HEK293 (cell line): ENCODE measurements around the gene GPC2.

Experiments
- CTCF ChIA-PET: fragments of 350-600 bp; formaldehyde crosslinking; extraction: SDS; loops from one replicate; lab custom pipeline; 2021; ENCODE audit warnings: antibody characterized with exemption; lab: Yijun Ruan, JAX
- POLR2A ChIA-PET: fragments of 300-600 bp; formaldehyde crosslinking; extraction: SDS; loops from one replicate; lab custom pipeline; 2020; ENCODE audit warnings: antibody characterized with exemption, inconsistent platforms; lab: Yijun Ruan, JAX
- H3K27ac ChIP-seq: fragments of 200-500 bp; sonication (Bioruptor generic); 2 replicates; pipeline ENCODE4 v1.5.1; 2014; ENCODE audit warnings: low read depth, low read length, control low read depth, inconsistent platforms; ENCODE audit errors: extremely low read depth
- H3K36me3 ChIP-seq, 2 experiments: fragments of 200-500 bp in 1 of 2; sonication (Bioruptor generic) in 1 of 2; 1 replicate in 1 of 2; 2 replicates in 1 of 2; pipeline ENCODE4 v1.5.1; 2014 to 2017; ENCODE audit warnings: inconsistent platforms in 2 of 2, low read length in 2 of 2; ENCODE audit not compliant: control insufficient read depth in 2 of 2, insufficient read depth in 1 of 2
- H3K4me1 ChIP-seq: fragments of 200-500 bp; sonication (Bioruptor generic); 2 replicates; pipeline ENCODE4 v1.5.1; 2014; ENCODE audit warnings: mild to moderate bottlenecking, low read length, inconsistent platforms; ENCODE audit not compliant: control insufficient read depth, insufficient read depth
- H3K4me3 ChIP-seq: 2 replicates; pipeline ENCODE4 v1.5.1; 2011; ENCODE audit warnings: low read depth, mild to moderate bottlenecking, control low read depth, low read length, moderate library complexity
- H3K9me3 ChIP-seq: fragments of 200-500 bp; sonication (Bioruptor generic); 2 replicates; pipeline ENCODE4 v1.5.1; 2014; ENCODE audit warnings: low read depth, low read length, inconsistent platforms; ENCODE audit not compliant: control insufficient read depth, insufficient read depth
- EGR2 ChIP-seq: fragments of 450-650 bp; formaldehyde crosslinking; IDR thresholded peaks from 2 replicates; pipeline ENCODE4 v1.5.1; 2016; ENCODE audit warnings: low read depth, missing biosample characterization, missing genetic modification characterization
- GLI4 ChIP-seq: fragments of 450-650 bp; formaldehyde crosslinking; IDR thresholded peaks from 2 replicates; pipeline ENCODE4 v1.5.1; 2016; ENCODE audit warnings: missing biosample characterization, missing genetic modification characterization
- HOXC10 ChIP-seq: sonication (generic); formaldehyde crosslinking; IDR thresholded peaks from 2 replicates; pipeline ENCODE4 v1.8.1; 2023; ENCODE audit warnings: mild to moderate bottlenecking, missing genetic modification reagents
- KLF10 ChIP-seq: fragments of 450-650 bp; IDR thresholded peaks from 2 replicates; pipeline ENCODE4 v1.5.1; 2018; ENCODE audit warnings: missing biosample characterization, mild to moderate bottlenecking, missing genetic modification characterization
- PRDM1 ChIP-seq: fragments of 450-650 bp; formaldehyde crosslinking; IDR thresholded peaks from 2 replicates; pipeline ENCODE4; 2016; ENCODE audit warnings: missing biosample characterization, missing genetic modification characterization
- YY1 ChIP-seq: fragments of 450-650 bp; formaldehyde crosslinking; IDR thresholded peaks from 2 replicates; pipeline ENCODE4 v1.5.1; 2018; ENCODE audit warnings: missing biosample characterization, missing genetic modification characterization
- ZIC2 ChIP-seq: fragments of 450-650 bp; formaldehyde crosslinking; IDR thresholded peaks from 2 replicates; pipeline ENCODE4 v1.5.1; 2016; ENCODE audit warnings: missing biosample characterization, missing genetic modification characterization
- ZNF146 ChIP-seq: fragments of 450-650 bp; formaldehyde crosslinking; IDR thresholded peaks from 2 replicates; pipeline ENCODE4 v1.5.1; 2016; ENCODE audit warnings: missing biosample characterization, missing genetic modification characterization
- ZNF155 ChIP-seq: fragments of 450-650 bp; formaldehyde crosslinking; IDR thresholded peaks from 2 replicates; pipeline ENCODE4 v1.5.1; 2016; ENCODE audit warnings: missing biosample characterization, missing genetic modification characterization
- ZNF223 ChIP-seq: fragments of 450-650 bp; formaldehyde crosslinking; IDR thresholded peaks from 2 replicates; pipeline ENCODE4 v1.5.1; 2016; ENCODE audit warnings: missing biosample characterization, missing genetic modification characterization
- ZNF48 ChIP-seq: fragments of 450-650 bp; formaldehyde crosslinking; IDR thresholded peaks from 2 replicates; pipeline ENCODE4 v1.5.1; 2016; ENCODE audit warnings: missing biosample characterization, missing genetic modification characterization
- ZNF544 ChIP-seq: fragments of 450-650 bp; formaldehyde crosslinking; IDR thresholded peaks from 2 replicates; pipeline ENCODE4 v1.5.0; 2017; ENCODE audit warnings: missing biosample characterization, missing genetic modification characterization
- ZNF596 ChIP-seq: fragments of 450-650 bp; IDR thresholded peaks from 2 replicates; pipeline ENCODE4 v1.5.0; 2018; ENCODE audit warnings: missing biosample characterization, mild to moderate bottlenecking, missing genetic modification characterization, moderate library complexity
- TF ChIP-seq, protein P1 (sequence below): fragments of 450-650 bp; formaldehyde crosslinking; IDR thresholded peaks from 2 replicates; pipeline ENCODE4 v1.5.1; 2016; ENCODE audit warnings: missing biosample characterization, missing genetic modification characterization, borderline replicate concordance
- TF ChIP-seq, protein P2 (sequence below): fragments of 450-650 bp; formaldehyde crosslinking; IDR thresholded peaks from 2 replicates; pipeline ENCODE4 v1.5.1; 2017; ENCODE audit warnings: missing biosample characterization, missing genetic modification characterization
- TF ChIP-seq, protein P3 (sequence below): fragments of 450-650 bp; formaldehyde crosslinking; IDR thresholded peaks from 2 replicates; pipeline ENCODE4 v1.5.1; 2016; ENCODE audit warnings: missing biosample characterization, missing genetic modification characterization
- TF ChIP-seq, protein P4 (sequence below): fragments of 450-650 bp; formaldehyde crosslinking; IDR thresholded peaks from 2 replicates; pipeline ENCODE4 v1.5.1; 2016; ENCODE audit warnings: missing biosample characterization, missing genetic modification characterization
- TF ChIP-seq, protein P5 (sequence below): fragments of 450-650 bp; formaldehyde crosslinking; IDR thresholded peaks from 2 replicates; pipeline ENCODE4 v1.5.1; 2017; ENCODE audit warnings: missing biosample characterization, missing genetic modification characterization
- TF ChIP-seq, protein P6 (sequence below): fragments of 450-650 bp; formaldehyde crosslinking; IDR thresholded peaks from 2 replicates; pipeline ENCODE4 v1.5.1; 2017; ENCODE audit warnings: missing biosample characterization, missing genetic modification characterization

The GPC2 gene

DNA sequence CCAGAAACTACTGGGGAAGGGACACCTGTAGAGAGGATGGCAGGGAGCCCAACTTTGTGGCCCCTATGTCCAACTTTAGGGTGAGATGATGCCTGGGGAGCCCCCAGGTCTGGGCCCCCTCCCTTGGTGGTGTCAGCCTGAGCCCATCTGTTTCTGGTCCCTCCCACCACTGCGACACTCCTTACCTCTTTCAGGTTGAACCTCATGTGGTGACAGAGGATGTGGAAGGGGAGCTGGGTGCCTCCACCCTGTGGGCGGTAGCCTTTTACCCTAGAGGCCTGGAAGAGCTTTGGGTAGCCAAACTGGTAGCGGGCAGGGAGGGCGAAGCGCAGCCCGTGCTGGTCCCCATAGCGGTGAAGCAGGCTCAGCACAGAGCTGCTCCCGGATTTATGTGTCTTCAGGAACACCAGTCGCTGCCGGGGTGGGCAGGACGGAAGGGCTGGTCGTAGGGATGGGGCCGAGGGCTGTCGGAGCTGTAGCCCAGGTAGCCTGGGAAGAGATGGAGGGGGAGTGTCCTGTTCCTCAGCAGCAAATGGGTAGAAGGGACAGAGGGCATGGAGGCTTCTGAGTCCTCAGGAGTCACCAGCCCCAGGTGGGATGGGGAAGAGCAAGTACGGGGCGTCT, 10.8 kb downstream of the GPC2 start:
- CTCF ChIA-PET, result no interaction called here
- POLR2A ChIA-PET, result interaction anchor here (0.5 to 2.7 kb wide), 2 partner anchors 18 to 664 kb away, joined by 5 to 13 read pairs; partner anchors contain the start of gene LAMTOR4
- TF ChIP-seq ZNF146 (tag by site-specific recombination) (no peak), ZNF544 (tag by site-specific recombination) (no peak), KLF10 (tag by site-specific recombination) (no peak), PRDM1 (no peak), ZNF596 (tag by site-specific recombination) (no peak), YY1 (tag by site-specific recombination) (no peak), HOXC10 (CRISPR knock-in tag) (no peak), EGR2 (tag by site-specific recombination) (no peak), ZNF223 (tag by site-specific recombination) (no peak), GLI4 (no peak), ZIC2 (tag by site-specific recombination) (no peak), ZNF155 (no peak), ZNF48 (tag by site-specific recombination) (no peak)
- TF ChIP-seq, protein P1, sequence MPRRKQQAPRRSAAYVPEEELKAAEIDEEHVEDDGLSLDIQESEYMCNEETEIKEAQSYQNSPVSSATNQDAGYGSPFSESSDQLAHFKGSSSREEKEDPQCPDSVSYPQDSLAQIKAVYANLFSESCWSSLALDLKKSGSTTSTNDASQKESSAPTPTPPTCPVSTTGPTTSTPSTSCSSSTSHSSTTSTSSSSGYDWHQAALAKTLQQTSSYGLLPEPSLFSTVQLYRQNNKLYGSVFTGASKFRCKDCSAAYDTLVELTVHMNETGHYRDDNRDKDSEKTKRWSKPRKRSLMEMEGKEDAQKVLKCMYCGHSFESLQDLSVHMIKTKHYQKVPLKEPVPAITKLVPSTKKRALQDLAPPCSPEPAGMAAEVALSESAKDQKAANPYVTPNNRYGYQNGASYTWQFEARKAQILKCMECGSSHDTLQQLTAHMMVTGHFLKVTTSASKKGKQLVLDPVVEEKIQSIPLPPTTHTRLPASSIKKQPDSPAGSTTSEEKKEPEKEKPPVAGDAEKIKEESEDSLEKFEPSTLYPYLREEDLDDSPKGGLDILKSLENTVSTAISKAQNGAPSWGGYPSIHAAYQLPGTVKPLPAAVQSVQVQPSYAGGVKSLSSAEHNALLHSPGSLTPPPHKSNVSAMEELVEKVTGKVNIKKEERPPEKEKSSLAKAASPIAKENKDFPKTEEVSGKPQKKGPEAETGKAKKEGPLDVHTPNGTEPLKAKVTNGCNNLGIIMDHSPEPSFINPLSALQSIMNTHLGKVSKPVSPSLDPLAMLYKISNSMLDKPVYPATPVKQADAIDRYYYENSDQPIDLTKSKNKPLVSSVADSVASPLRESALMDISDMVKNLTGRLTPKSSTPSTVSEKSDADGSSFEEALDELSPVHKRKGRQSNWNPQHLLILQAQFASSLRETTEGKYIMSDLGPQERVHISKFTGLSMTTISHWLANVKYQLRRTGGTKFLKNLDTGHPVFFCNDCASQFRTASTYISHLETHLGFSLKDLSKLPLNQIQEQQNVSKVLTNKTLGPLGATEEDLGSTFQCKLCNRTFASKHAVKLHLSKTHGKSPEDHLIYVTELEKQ (tag by site-specific recombination), result no peak
- TF ChIP-seq, protein P2, sequence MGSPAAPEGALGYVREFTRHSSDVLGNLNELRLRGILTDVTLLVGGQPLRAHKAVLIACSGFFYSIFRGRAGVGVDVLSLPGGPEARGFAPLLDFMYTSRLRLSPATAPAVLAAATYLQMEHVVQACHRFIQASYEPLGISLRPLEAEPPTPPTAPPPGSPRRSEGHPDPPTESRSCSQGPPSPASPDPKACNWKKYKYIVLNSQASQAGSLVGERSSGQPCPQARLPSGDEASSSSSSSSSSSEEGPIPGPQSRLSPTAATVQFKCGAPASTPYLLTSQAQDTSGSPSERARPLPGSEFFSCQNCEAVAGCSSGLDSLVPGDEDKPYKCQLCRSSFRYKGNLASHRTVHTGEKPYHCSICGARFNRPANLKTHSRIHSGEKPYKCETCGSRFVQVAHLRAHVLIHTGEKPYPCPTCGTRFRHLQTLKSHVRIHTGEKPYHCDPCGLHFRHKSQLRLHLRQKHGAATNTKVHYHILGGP (tag by site-specific recombination), result no peak
- TF ChIP-seq, protein P3, sequence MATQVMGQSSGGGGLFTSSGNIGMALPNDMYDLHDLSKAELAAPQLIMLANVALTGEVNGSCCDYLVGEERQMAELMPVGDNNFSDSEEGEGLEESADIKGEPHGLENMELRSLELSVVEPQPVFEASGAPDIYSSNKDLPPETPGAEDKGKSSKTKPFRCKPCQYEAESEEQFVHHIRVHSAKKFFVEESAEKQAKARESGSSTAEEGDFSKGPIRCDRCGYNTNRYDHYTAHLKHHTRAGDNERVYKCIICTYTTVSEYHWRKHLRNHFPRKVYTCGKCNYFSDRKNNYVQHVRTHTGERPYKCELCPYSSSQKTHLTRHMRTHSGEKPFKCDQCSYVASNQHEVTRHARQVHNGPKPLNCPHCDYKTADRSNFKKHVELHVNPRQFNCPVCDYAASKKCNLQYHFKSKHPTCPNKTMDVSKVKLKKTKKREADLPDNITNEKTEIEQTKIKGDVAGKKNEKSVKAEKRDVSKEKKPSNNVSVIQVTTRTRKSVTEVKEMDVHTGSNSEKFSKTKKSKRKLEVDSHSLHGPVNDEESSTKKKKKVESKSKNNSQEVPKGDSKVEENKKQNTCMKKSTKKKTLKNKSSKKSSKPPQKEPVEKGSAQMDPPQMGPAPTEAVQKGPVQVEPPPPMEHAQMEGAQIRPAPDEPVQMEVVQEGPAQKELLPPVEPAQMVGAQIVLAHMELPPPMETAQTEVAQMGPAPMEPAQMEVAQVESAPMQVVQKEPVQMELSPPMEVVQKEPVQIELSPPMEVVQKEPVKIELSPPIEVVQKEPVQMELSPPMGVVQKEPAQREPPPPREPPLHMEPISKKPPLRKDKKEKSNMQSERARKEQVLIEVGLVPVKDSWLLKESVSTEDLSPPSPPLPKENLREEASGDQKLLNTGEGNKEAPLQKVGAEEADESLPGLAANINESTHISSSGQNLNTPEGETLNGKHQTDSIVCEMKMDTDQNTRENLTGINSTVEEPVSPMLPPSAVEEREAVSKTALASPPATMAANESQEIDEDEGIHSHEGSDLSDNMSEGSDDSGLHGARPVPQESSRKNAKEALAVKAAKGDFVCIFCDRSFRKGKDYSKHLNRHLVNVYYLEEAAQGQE, result no peak
- TF ChIP-seq, protein P4, sequence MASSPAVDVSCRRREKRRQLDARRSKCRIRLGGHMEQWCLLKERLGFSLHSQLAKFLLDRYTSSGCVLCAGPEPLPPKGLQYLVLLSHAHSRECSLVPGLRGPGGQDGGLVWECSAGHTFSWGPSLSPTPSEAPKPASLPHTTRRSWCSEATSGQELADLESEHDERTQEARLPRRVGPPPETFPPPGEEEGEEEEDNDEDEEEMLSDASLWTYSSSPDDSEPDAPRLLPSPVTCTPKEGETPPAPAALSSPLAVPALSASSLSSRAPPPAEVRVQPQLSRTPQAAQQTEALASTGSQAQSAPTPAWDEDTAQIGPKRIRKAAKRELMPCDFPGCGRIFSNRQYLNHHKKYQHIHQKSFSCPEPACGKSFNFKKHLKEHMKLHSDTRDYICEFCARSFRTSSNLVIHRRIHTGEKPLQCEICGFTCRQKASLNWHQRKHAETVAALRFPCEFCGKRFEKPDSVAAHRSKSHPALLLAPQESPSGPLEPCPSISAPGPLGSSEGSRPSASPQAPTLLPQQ (tag by site-specific recombination), result no peak
- TF ChIP-seq, protein P5, sequence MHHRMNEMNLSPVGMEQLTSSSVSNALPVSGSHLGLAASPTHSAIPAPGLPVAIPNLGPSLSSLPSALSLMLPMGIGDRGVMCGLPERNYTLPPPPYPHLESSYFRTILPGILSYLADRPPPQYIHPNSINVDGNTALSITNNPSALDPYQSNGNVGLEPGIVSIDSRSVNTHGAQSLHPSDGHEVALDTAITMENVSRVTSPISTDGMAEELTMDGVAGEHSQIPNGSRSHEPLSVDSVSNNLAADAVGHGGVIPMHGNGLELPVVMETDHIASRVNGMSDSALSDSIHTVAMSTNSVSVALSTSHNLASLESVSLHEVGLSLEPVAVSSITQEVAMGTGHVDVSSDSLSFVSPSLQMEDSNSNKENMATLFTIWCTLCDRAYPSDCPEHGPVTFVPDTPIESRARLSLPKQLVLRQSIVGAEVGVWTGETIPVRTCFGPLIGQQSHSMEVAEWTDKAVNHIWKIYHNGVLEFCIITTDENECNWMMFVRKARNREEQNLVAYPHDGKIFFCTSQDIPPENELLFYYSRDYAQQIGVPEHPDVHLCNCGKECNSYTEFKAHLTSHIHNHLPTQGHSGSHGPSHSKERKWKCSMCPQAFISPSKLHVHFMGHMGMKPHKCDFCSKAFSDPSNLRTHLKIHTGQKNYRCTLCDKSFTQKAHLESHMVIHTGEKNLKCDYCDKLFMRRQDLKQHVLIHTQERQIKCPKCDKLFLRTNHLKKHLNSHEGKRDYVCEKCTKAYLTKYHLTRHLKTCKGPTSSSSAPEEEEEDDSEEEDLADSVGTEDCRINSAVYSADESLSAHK (tag by site-specific recombination), result no peak
- TF ChIP-seq, protein P6, sequence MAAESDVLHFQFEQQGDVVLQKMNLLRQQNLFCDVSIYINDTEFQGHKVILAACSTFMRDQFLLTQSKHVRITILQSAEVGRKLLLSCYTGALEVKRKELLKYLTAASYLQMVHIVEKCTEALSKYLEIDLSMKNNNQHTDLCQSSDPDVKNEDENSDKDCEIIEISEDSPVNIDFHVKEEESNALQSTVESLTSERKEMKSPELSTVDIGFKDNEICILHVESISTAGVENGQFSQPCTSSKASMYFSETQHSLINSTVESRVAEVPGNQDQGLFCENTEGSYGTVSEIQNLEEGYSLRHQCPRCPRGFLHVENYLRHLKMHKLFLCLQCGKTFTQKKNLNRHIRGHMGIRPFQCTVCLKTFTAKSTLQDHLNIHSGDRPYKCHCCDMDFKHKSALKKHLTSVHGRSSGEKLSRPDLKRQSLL, result no peak
- peaks cover 8% of the 10 kb centered on the region for H3K4me1 ChIP-seq
- H3K27ac ChIP-seq, result no peak overlapping the region
- no peaks in the 10 kb centered on the region for H3K9me3 ChIP-seq
- no peak overlapping the region for H3K4me3 ChIP-seq
- no peaks in the 10 kb centered on the region for H3K36me3 ChIP-seq
